Measurements from ENCODE around the gene SQOR. TPM values are rescaled to one million over a fixed set of nuclear protein-coding genes. Genes with fewer than 3 reads are reported as not detected.

SQOR gene
- total RNA-seq, 2 donors from 2014 or later, result 15.8 to 41.8 TPM

DNA sequence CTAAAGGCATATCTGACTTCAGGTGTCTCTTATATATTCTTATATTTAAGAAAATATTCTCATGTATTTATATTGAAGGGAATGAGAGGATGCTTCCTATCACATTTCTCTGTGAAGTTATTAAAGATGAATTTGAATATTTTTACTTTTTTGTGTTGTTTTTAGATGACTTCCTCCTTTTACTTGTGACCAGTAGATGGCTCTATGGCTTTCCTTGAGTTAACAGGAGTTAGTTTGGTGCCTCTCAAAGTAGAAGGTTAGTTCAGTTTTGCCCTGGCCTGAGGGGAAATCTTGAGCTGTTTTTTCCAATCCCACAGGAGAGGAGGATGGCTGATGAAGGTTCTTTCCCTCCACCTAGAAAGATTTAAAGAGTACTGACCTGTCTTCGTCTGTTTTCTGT is 80.7 kb downstream of the SQOR start:
- H3K4me1 ChIP-seq, result peaks cover 6% of the 10 kb centered on the region
- H3K9me3 ChIP-seq, result no peaks in the 10 kb centered on the region
- H3K27me3 ChIP-seq, result no peaks in the 10 kb centered on the region
- no peak overlapping the region for H3K27ac ChIP-seq
- DNase-seq (no peak), ATAC-seq (no peak)
- H3K4me3 ChIP-seq, result no peak overlapping the region
- no peaks in the 10 kb centered on the region for H3K36me3 ChIP-seq (replicated peaks in 1 of 2; ENCODE audit: insufficient read depth in 1 of 2, low read depth in 2 of 2)
- 67% methylated on average over 1 of the region's 1 CpG for WGBS, 2 donors
- intact Hi-C loops (cut with DNase I), result no loop called here
- TF ChIP-seq, protein P1, sequence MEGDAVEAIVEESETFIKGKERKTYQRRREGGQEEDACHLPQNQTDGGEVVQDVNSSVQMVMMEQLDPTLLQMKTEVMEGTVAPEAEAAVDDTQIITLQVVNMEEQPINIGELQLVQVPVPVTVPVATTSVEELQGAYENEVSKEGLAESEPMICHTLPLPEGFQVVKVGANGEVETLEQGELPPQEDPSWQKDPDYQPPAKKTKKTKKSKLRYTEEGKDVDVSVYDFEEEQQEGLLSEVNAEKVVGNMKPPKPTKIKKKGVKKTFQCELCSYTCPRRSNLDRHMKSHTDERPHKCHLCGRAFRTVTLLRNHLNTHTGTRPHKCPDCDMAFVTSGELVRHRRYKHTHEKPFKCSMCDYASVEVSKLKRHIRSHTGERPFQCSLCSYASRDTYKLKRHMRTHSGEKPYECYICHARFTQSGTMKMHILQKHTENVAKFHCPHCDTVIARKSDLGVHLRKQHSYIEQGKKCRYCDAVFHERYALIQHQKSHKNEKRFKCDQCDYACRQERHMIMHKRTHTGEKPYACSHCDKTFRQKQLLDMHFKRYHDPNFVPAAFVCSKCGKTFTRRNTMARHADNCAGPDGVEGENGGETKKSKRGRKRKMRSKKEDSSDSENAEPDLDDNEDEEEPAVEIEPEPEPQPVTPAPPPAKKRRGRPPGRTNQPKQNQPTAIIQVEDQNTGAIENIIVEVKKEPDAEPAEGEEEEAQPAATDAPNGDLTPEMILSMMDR (IDR thresholded peaks at IDR 0.05), result peak in 2 of 7 experiments; percentile 10 to 11
- no peak for TF ChIP-seq POLR2A (IDR thresholded peaks at IDR 0.05)

- no peak for ATAC-seq
- intact Hi-C loops (cut with DNase I), result no loop called here
- DNase-seq, result no peak
Measured at GRCh38 chr15:45719490-45719889, 84.7 kb downstream of the SQOR start.

GRCh38 chr15:45720183-45720582 is 85.4 kb downstream of the SQOR start:
- ATAC-seq, result no peak
- TF ChIP-seq, protein P1 (IDR thresholded peaks at IDR 0.05), result no peak
- TF ChIP-seq POLR2A (IDR thresholded peaks at IDR 0.05), result no peak
- H3K4me1 ChIP-seq, result no peaks in the 10 kb centered on the region
- intact Hi-C loops (cut with DNase I), result no loop called here
- no peaks in the 10 kb centered on the region for H3K27me3 ChIP-seq
- H3K27ac ChIP-seq, result no peak overlapping the region
- H3K4me3 ChIP-seq, result no peak overlapping the region
- no peaks in the 10 kb centered on the region for H3K9me3 ChIP-seq
- H3K36me3 ChIP-seq (replicated peaks in 1 of 2; ENCODE audit: insufficient read depth in 1 of 2, low read depth in 2 of 2), result no peaks in the 10 kb centered on the region
- no peak for DNase-seq

More at GRCh38 chr15:45719490-45719889, 84.7 kb downstream of the SQOR start:
- TF ChIP-seq, protein P1 (IDR thresholded peaks at IDR 0.05), result no peak
- TF ChIP-seq POLR2A (IDR thresholded peaks at IDR 0.05), result no peak
- Histone ChIP-seq H3K27ac (no peak overlapping the region), H3K27me3 (no peaks in the 10 kb centered on the region), H3K36me3 (replicated peaks in 1 of 2; ENCODE audit: insufficient read depth in 1 of 2, low read depth in 2 of 2) (no peaks in the 10 kb centered on the region), H3K9me3 (no peaks in the 10 kb centered on the region), H3K4me1 (peaks cover 5% of the 10 kb centered on the region), H3K4me3 (no peak overlapping the region)
- 38 to 39% methylated on average over 4 of the region's 4 CpGs for WGBS, 2 donors

DNA sequence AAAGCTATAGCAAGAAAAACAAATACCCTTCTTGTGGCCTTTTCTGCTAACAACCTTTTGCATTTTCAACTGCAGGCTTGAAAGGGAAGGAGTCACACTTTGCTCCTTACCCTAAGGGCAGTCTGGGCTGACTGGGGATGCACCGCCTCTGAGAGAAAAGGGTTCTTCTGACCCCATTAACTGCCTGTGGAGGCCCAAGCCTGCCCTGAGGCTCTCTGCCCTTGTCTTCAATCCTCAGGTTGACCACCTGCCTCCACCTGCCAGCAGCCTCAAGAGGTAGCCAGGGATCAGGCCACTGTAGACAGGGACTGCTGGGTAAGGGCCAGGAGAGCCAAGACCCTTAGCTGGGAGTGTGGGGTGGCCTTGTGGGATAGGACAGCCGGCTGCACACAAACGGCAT is 93.8 kb downstream of the SQOR start:
- no peak for ATAC-seq
- no peaks in the 10 kb centered on the region for H3K27me3 ChIP-seq
- H3K9me3 ChIP-seq, result no peaks in the 10 kb centered on the region
- H3K4me1 ChIP-seq, result no peaks in the 10 kb centered on the region
- no peaks in the 10 kb centered on the region for H3K36me3 ChIP-seq (replicated peaks in 1 of 2; ENCODE audit: insufficient read depth in 1 of 2, low read depth in 2 of 2)
- 79 to 81% methylated on average over 3 of the region's 3 CpGs for WGBS, 2 donors
- H3K4me3 ChIP-seq, result no peak overlapping the region
- no peak overlapping the region for H3K27ac ChIP-seq
- intact Hi-C loops (cut with DNase I), result no loop called here
- TF ChIP-seq POLR2A (IDR thresholded peaks at IDR 0.05), result no peak
- DNase-seq, result no peak

- DNase-seq (no peak), ATAC-seq (no peak)
- Histone ChIP-seq H3K27me3 (no peaks in the 10 kb centered on the region), H3K4me1 (no peaks in the 10 kb centered on the region), H3K9me3 (no peaks in the 10 kb centered on the region), H3K27ac (no peak overlapping the region), H3K36me3 (replicated peaks in 1 of 2; ENCODE audit: insufficient read depth in 1 of 2, low read depth in 2 of 2) (no peaks in the 10 kb centered on the region), H3K4me3 (no peak overlapping the region)
- intact Hi-C loops (cut with DNase I), result no loop called here
- WGBS, 2 donors, result 65 to 69% methylated on average over 7 of the region's 7 CpGs
- TF ChIP-seq, protein P1 (IDR thresholded peaks at IDR 0.05), result no peak
Measured at GRCh38 chr15:45729141-45729540, 94.3 kb downstream of the SQOR start.

All from body of pancreas (tissue), 4 donors.